HEK293 (cell line): Measurements from ENCODE around the gene MT1B.

Experiments
- CTCF ChIA-PET: fragments of 350-600 bp; formaldehyde crosslinking; extraction: SDS; loops from one replicate; lab custom pipeline; 2021; ENCODE audit warnings: antibody characterized with exemption; lab: Yijun Ruan, JAX
- POLR2A ChIA-PET: fragments of 300-600 bp; formaldehyde crosslinking; extraction: SDS; loops from one replicate; lab custom pipeline; 2020; ENCODE audit warnings: antibody characterized with exemption, inconsistent platforms; lab: Yijun Ruan, JAX
- H3K27ac ChIP-seq: fragments of 200-500 bp; sonication (Bioruptor generic); 2 replicates; pipeline ENCODE4 v1.5.1; 2014; ENCODE audit warnings: low read depth, low read length, control low read depth, inconsistent platforms; ENCODE audit errors: extremely low read depth
- H3K36me3 ChIP-seq, 2 experiments: fragments of 200-500 bp in 1 of 2; sonication (Bioruptor generic) in 1 of 2; 1 replicate in 1 of 2; 2 replicates in 1 of 2; pipeline ENCODE4 v1.5.1; 2014 to 2017; ENCODE audit warnings: inconsistent platforms in 2 of 2, low read length in 2 of 2; ENCODE audit not compliant: control insufficient read depth in 2 of 2, insufficient read depth in 1 of 2
- H3K4me1 ChIP-seq: fragments of 200-500 bp; sonication (Bioruptor generic); 2 replicates; pipeline ENCODE4 v1.5.1; 2014; ENCODE audit warnings: mild to moderate bottlenecking, low read length, inconsistent platforms; ENCODE audit not compliant: control insufficient read depth, insufficient read depth
- H3K4me3 ChIP-seq: 2 replicates; pipeline ENCODE4 v1.5.1; 2011; ENCODE audit warnings: low read depth, mild to moderate bottlenecking, control low read depth, low read length, moderate library complexity
- H3K9me3 ChIP-seq: fragments of 200-500 bp; sonication (Bioruptor generic); 2 replicates; pipeline ENCODE4 v1.5.1; 2014; ENCODE audit warnings: low read depth, low read length, inconsistent platforms; ENCODE audit not compliant: control insufficient read depth, insufficient read depth
- BCL11A ChIP-seq: fragments of 450-650 bp; formaldehyde crosslinking; IDR thresholded peaks from 2 replicates; pipeline ENCODE4 v1.5.1; 2016; ENCODE audit warnings: low read depth, missing biosample characterization, missing genetic modification characterization
- FEZF1 ChIP-seq: fragments of 450-650 bp; formaldehyde crosslinking; IDR thresholded peaks from 2 replicates; pipeline ENCODE4 v1.5.1; 2016; ENCODE audit warnings: missing biosample characterization, missing genetic modification characterization
- IKZF3 ChIP-seq: fragments of 450-650 bp; IDR thresholded peaks from 2 replicates; pipeline ENCODE4 v1.5.0; 2018; ENCODE audit warnings: missing biosample characterization, mild to moderate bottlenecking, missing genetic modification characterization, moderate library complexity
- KLF8 ChIP-seq: fragments of 450-650 bp; formaldehyde crosslinking; IDR thresholded peaks from 2 replicates; pipeline ENCODE4 v1.5.1; 2016; ENCODE audit warnings: missing biosample characterization, missing genetic modification characterization
- MZF1 ChIP-seq: fragments of 450-650 bp; formaldehyde crosslinking; IDR thresholded peaks from 2 replicates; pipeline ENCODE4 v1.5.1; 2017; ENCODE audit warnings: missing biosample characterization, missing genetic modification characterization, borderline replicate concordance
- ZBTB7A ChIP-seq: fragments of 450-650 bp; formaldehyde crosslinking; IDR thresholded peaks from 2 replicates; pipeline ENCODE4 v1.5.1; 2016; ENCODE audit warnings: low read depth, missing biosample characterization, missing genetic modification characterization
- ZNF112 ChIP-seq: fragments of 450-650 bp; formaldehyde crosslinking; IDR thresholded peaks from 2 replicates; pipeline ENCODE4 v1.5.0; 2017; ENCODE audit warnings: missing biosample characterization, missing genetic modification characterization
- ZNF148 ChIP-seq: fragments of 450-650 bp; formaldehyde crosslinking; IDR thresholded peaks from 2 replicates; pipeline ENCODE4 v1.5.0; 2017; ENCODE audit warnings: missing biosample characterization, missing genetic modification characterization, borderline replicate concordance
- ZNF18 ChIP-seq: fragments of 450-650 bp; formaldehyde crosslinking; IDR thresholded peaks from 2 replicates; pipeline ENCODE4 v1.5.1; 2016; ENCODE audit warnings: missing biosample characterization, missing genetic modification characterization
- ZNF239 ChIP-seq: fragments of 450-650 bp; formaldehyde crosslinking; IDR thresholded peaks from 2 replicates; pipeline ENCODE4 v1.5.1; 2016; ENCODE audit warnings: missing biosample characterization, missing genetic modification characterization
- ZNF26 ChIP-seq: fragments of 450-650 bp; formaldehyde crosslinking; IDR thresholded peaks from 2 replicates; pipeline ENCODE4 v1.5.1; 2016; ENCODE audit warnings: missing biosample characterization, missing genetic modification characterization
- ZNF280C ChIP-seq: fragments of 450-650 bp; formaldehyde crosslinking; IDR thresholded peaks from 2 replicates; pipeline ENCODE4 v1.5.1; 2016; ENCODE audit warnings: missing biosample characterization, missing genetic modification characterization
- ZNF518A ChIP-seq: fragments of 450-650 bp; formaldehyde crosslinking; conservative IDR thresholded peaks from 2 replicates; pipeline ENCODE4 v1.5.1; 2016; ENCODE audit warnings: low read depth, missing biosample characterization, missing genetic modification characterization
- ZNF544 ChIP-seq: fragments of 450-650 bp; formaldehyde crosslinking; IDR thresholded peaks from 2 replicates; pipeline ENCODE4 v1.5.0; 2017; ENCODE audit warnings: missing biosample characterization, missing genetic modification characterization
- ZNF626 ChIP-seq: fragments of 450-650 bp; sonication (Bioruptor Pico); formaldehyde crosslinking; IDR thresholded peaks from 2 replicates; pipeline ENCODE4 v1.5.1; 2018; ENCODE audit warnings: missing biosample characterization, missing genetic modification characterization, inconsistent platforms
- ZNF664 ChIP-seq: fragments of 450-650 bp; formaldehyde crosslinking; IDR thresholded peaks from 2 replicates; pipeline ENCODE4 v1.5.1; 2016; ENCODE audit warnings: missing biosample characterization, missing genetic modification characterization
- ZNF670 ChIP-seq: fragments of 450-650 bp; formaldehyde crosslinking; IDR thresholded peaks from 2 replicates; pipeline ENCODE4 v1.5.1; 2016; ENCODE audit warnings: missing biosample characterization, missing genetic modification characterization, low read depth
- ZSCAN5A ChIP-seq: fragments of 450-650 bp; formaldehyde crosslinking; IDR thresholded peaks from 2 replicates; pipeline ENCODE4 v1.5.1; 2016; ENCODE audit warnings: missing biosample characterization, missing genetic modification characterization

MT1B gene

GRCh38 chr16:56652600-56652999 lies 914 bp downstream of the MT1B start:
- POLR2A ChIA-PET: no interaction called here
- CTCF ChIA-PET: no interaction called here
- Histone ChIP-seq H3K27ac (no peak overlapping the region), H3K36me3 (no peaks in the 10 kb centered on the region)
- no peak for TF ChIP-seq BCL11A (tag by site-specific recombination)
- no peak for TF ChIP-seq ZNF544 (tag by site-specific recombination)
- no peak for TF ChIP-seq ZNF112 (tag by site-specific recombination)
- no peak for TF ChIP-seq FEZF1
- no peak for TF ChIP-seq ZNF26 (tag by site-specific recombination)
- no peak for TF ChIP-seq ZNF148 (tag by site-specific recombination)
- TF ChIP-seq, all 188 proteins: peak for 0
- no peaks in the 10 kb centered on the region for H3K9me3 ChIP-seq
- no peak overlapping the region for H3K4me3 ChIP-seq
- no peaks in the 10 kb centered on the region; the same call in 1 of the 2 replicates for H3K4me1 ChIP-seq

- TF ChIP-seq ZNF664: no peak
- TF ChIP-seq ZSCAN5A (tag by site-specific recombination): no peak
- TF ChIP-seq IKZF3 (tag by site-specific recombination): no peak
- TF ChIP-seq ZNF239: no peak
- no peak for TF ChIP-seq ZNF18 (tag by site-specific recombination)
- no peak for TF ChIP-seq MZF1
- no peak for TF ChIP-seq ZNF280C (tag by site-specific recombination)
- no peak for TF ChIP-seq ZBTB7A (tag by site-specific recombination)
- no peak for TF ChIP-seq ZNF518A (tag by site-specific recombination)
- no peak for TF ChIP-seq KLF8 (tag by site-specific recombination)
- no peak for TF ChIP-seq ZNF670 (tag by site-specific recombination)
- TF ChIP-seq ZNF626: no peak
- H3K27ac ChIP-seq: no peak overlapping the region
- H3K4me3 ChIP-seq: no peak overlapping the region
- no peaks in the 10 kb centered on the region for H3K9me3 ChIP-seq
- H3K36me3 ChIP-seq: no peaks in the 10 kb centered on the region
- H3K4me1 ChIP-seq: no peaks in the 10 kb centered on the region; the same call in 1 of the 2 replicates
- ChIA-PET CTCF (interaction anchor here (0.6 kb wide), 1 partner anchor 25 kb away, joined by 5 read pairs; no protein-coding TSS in a partner anchor), POLR2A (no interaction called here)
Observed at GRCh38 chr16:56653218-56653617, 1.5 kb downstream of the MT1B start.
